H9 (cell line): ENCODE measurements around the gene TMEM250. TPM values are rescaled to one million over a fixed set of nuclear protein-coding genes. Genes with fewer than 3 reads are reported as not detected.

Experiments
- DNase-seq: peaks from one replicate; pipeline ENCODE4 v3.0.0-alpha.2; 2017
- H2AFZ ChIP-seq: one replicate; pipeline ENCODE4 v1.6.1; 2013; ENCODE audit warnings: mild to moderate bottlenecking, low read length, control low read depth, moderate library complexity
- H2AK5ac ChIP-seq: 2 replicates; pipeline ENCODE4 v1.6.1; 2013; ENCODE audit warnings: low read length, control low read depth, mixed read lengths; ENCODE audit not compliant: insufficient read length
- H2BK120ac ChIP-seq: one replicate; pipeline ENCODE4 v1.6.1; 2013; ENCODE audit warnings: low read depth, mild to moderate bottlenecking, low read length, control low read depth, inconsistent platforms; ENCODE audit not compliant: poor library complexity, severe bottlenecking
- H2BK12ac ChIP-seq: 2 replicates; pipeline ENCODE4 v1.6.1; 2013; ENCODE audit warnings: low read length, control low read depth, mixed read lengths, low read depth; ENCODE audit not compliant: insufficient read length
- H2BK15ac ChIP-seq: 2 replicates; pipeline ENCODE4 v1.6.1; 2013; ENCODE audit warnings: low read depth, low read length, control low read depth
- H2BK20ac ChIP-seq: one replicate; pipeline ENCODE4 v1.6.1; 2013; ENCODE audit warnings: low read depth, mild to moderate bottlenecking, low read length, control low read depth, inconsistent platforms; ENCODE audit not compliant: poor library complexity, severe bottlenecking
- H2BK5ac ChIP-seq: 2 replicates; pipeline ENCODE4 v1.6.1; 2013; ENCODE audit warnings: low read length, control low read depth, mixed read lengths; ENCODE audit not compliant: insufficient read length
- H3K14ac ChIP-seq: 2 replicates; pipeline ENCODE4 v1.6.1; 2013; ENCODE audit warnings: low read length, control low read depth; ENCODE audit not compliant: insufficient read depth
- H3K18ac ChIP-seq: 2 replicates; pipeline ENCODE4 v1.6.1; 2013; ENCODE audit warnings: low read depth, mild to moderate bottlenecking, mixed read lengths, low read length, control low read depth; ENCODE audit not compliant: insufficient read length
- H3K23ac ChIP-seq: 2 replicates; pipeline ENCODE4 v1.6.1; 2013; ENCODE audit warnings: low read length, control low read depth, mixed read lengths, low read depth; ENCODE audit not compliant: insufficient read length
- H3K23me2 ChIP-seq: 2 replicates; pipeline ENCODE4 v1.6.1; 2013; ENCODE audit warnings: low read depth, mild to moderate bottlenecking, mixed read lengths, low read length, control low read depth; ENCODE audit not compliant: insufficient read length, poor library complexity, severe bottlenecking
- H3K27ac ChIP-seq: 2 replicates; pipeline ENCODE4 v1.5.1; 2013; ENCODE audit warnings: low read length, control low read depth, mixed read lengths, low read depth; ENCODE audit not compliant: insufficient read length
- H3K27me3 ChIP-seq: 2 replicates; pipeline ENCODE4 v1.6.1; 2013; ENCODE audit warnings: low read length, control low read depth, inconsistent platforms; ENCODE audit not compliant: insufficient read depth
- H3K4ac ChIP-seq: 2 replicates; pipeline ENCODE4 v1.6.1; 2013; ENCODE audit warnings: low read depth, mild to moderate bottlenecking, control low read depth, inconsistent platforms, low read length, moderate library complexity
- H3K4me1 ChIP-seq: 2 replicates; pipeline ENCODE4 v1.6.1; 2013; ENCODE audit warnings: low read length, control low read depth, inconsistent platforms; ENCODE audit not compliant: insufficient read depth
- H3K4me2 ChIP-seq: 2 replicates; pipeline ENCODE4 v1.6.1; 2013; ENCODE audit warnings: low read length, control low read depth, mixed read lengths; ENCODE audit not compliant: insufficient read length, insufficient read depth
- H3K56ac ChIP-seq: 2 replicates; pipeline ENCODE4 v1.6.1; 2013; ENCODE audit warnings: low read depth, mild to moderate bottlenecking, mixed read lengths, low read length, control low read depth; ENCODE audit not compliant: insufficient read length
- H3K79me1 ChIP-seq: 2 replicates; pipeline ENCODE4 v1.6.1; 2013; ENCODE audit warnings: low read depth, mild to moderate bottlenecking, moderate library complexity, low read length, control low read depth, inconsistent platforms; ENCODE audit not compliant: insufficient read depth, poor library complexity, severe bottlenecking
- H3K79me2 ChIP-seq: 2 replicates; pipeline ENCODE4 v1.6.1; 2013; ENCODE audit warnings: low read length, control low read depth, inconsistent platforms; ENCODE audit not compliant: insufficient read depth
- H3K9ac ChIP-seq: 2 replicates; pipeline ENCODE4 v1.6.1; 2013; ENCODE audit warnings: low read length, control low read depth, mixed read lengths; ENCODE audit not compliant: insufficient read length; ENCODE audit errors: extremely low read depth
- H3K9me3 ChIP-seq: one replicate; pipeline ENCODE4 v1.6.1; 2013; ENCODE audit warnings: low read depth, low read length, inconsistent platforms; ENCODE audit not compliant: control insufficient read depth
- H3T11ph ChIP-seq: one replicate; pipeline ENCODE4 v1.6.1; 2013; ENCODE audit warnings: mild to moderate bottlenecking, low read length, control low read depth, inconsistent platforms
- H4K20me1 ChIP-seq: one replicate; pipeline ENCODE4 v1.6.1; 2013; ENCODE audit not compliant: control insufficient read depth, insufficient read length, insufficient read depth
- H4K5ac ChIP-seq: 2 replicates; pipeline ENCODE4 v1.6.1; 2013; ENCODE audit warnings: low read depth, mild to moderate bottlenecking, mixed read lengths, low read length, control low read depth; ENCODE audit not compliant: insufficient read length
- H4K8ac ChIP-seq: replicated peaks from 2 replicates; pipeline ENCODE4 v1.6.1; 2013; ENCODE audit warnings: low read length, control low read depth, mixed read lengths, low read depth; ENCODE audit not compliant: insufficient read length
- H4K91ac ChIP-seq: 2 replicates; pipeline ENCODE4 v1.6.1; 2013; ENCODE audit warnings: low read depth, mild to moderate bottlenecking, moderate library complexity, mixed read lengths, low read length, control low read depth; ENCODE audit not compliant: insufficient read length
- H3K27ac Mint-ChIP-seq, 3 experiments: 2 replicates in 2 of 3; 3 replicates in 1 of 3; pipeline ENCODE4 v1.8.0; 2020 to 2021; ENCODE audit warnings: mixed read lengths in 3 of 3, mild to moderate bottlenecking in 1 of 3, moderate library complexity in 1 of 3
- H3K27me3 Mint-ChIP-seq: 2 replicates; pipeline ENCODE4 v1.8.0; 2021; ENCODE audit warnings: low read depth, mild to moderate bottlenecking, moderate library complexity, mixed read lengths
- H3K36me3 Mint-ChIP-seq, 3 experiments: 2 replicates in 2 of 3; 3 replicates in 1 of 3; pipeline ENCODE4 v1.8.0; 2020 to 2021; ENCODE audit warnings: low read depth in 3 of 3, mixed read lengths in 3 of 3; ENCODE audit not compliant: insufficient read depth in 1 of 3
- H3K4me1 Mint-ChIP-seq, 2 experiments: 2 replicates each; pipeline ENCODE4 v1.8.0; 2020; ENCODE audit warnings: mixed read lengths in 2 of 2
- H3K4me3 Mint-ChIP-seq, 2 experiments: 2 replicates in 1 of 2; 3 replicates in 1 of 2; pipeline ENCODE4 v1.8.0; 2020 to 2021; ENCODE audit warnings: mild to moderate bottlenecking in 2 of 2, mixed read lengths in 2 of 2, moderate library complexity in 1 of 2
- H3K9me3 Mint-ChIP-seq, 2 experiments: 2 replicates in 1 of 2; 3 replicates in 1 of 2; pipeline ENCODE4 v1.8.0; 2020; ENCODE audit warnings: mild to moderate bottlenecking in 2 of 2, mixed read lengths in 2 of 2, moderate library complexity in 1 of 2
- WGBS: extraction: QIAGEN DNeasy Blood & Tissue Kit; methylation state at CpG from one replicate; pipeline ENCODE4 v1.1.7; 2013; ENCODE audit warnings: missing lambda C conversion rate, low lambda C conversion rate, mixed read lengths; ENCODE audit not compliant: insufficient read length; ENCODE audit errors: extremely low coverage; 5-methylcytosine and 5-hydroxymethylcytosine counted together
- total RNA-seq: library from RNA; stranded (reverse); gene quantifications from 2 replicates; pipeline ENCODE4 v1.2.1, GENCODE V29; 2021
- TF ChIP-seq, protein P1 (sequence below): fragments of 200-600 bp; sonication (generic); conservative IDR thresholded peaks from 3 replicates; pipeline ENCODE4 v1.8.0; 2021; ENCODE audit warnings: antibody characterized with exemption, mild to moderate bottlenecking

TMEM250 gene
- total RNA-seq, 1 experiment from 2014 or later = 48.1 TPM

DNA sequence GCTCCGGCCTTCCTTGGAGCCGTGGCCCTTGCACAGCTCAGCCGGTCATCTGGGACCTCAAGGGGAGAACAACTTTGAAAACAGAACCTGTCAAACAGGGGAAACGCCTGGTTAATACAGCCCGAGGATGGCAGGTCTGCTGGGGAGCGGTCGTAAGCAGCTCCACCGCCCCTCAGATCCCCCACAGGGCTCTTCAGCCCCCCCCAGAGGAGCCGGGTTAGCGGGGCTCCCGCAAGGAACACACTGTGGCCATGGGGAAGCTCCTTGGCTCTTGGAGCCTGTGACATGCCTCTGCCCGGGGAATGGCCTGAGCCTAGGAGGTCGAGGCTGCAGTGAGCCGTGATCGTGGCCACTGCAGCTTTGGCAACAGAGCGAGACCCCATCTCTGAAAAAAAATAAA, 6.8 kb downstream of the TMEM250 start:
- no peaks in the 10 kb centered on the region for H3K27me3 ChIP-seq
- H4K5ac ChIP-seq = no peak overlapping the region
- no peak overlapping the region for H3K27ac ChIP-seq
- no peak overlapping the region for H2AFZ ChIP-seq
- Mint-ChIP-seq H3K4me1 (peaks cover 26 to 32% of the 10 kb centered on the region in 2 experiments), H3K4me3 (no peak overlapping the region), H3K27me3 (no peaks in the 10 kb centered on the region), H3K27ac (no peak overlapping the region; a peak in 1 of 7 replicates), H3K9me3 (no peaks in the 10 kb centered on the region), H3K36me3 (peaks cover 1 to 18% (median 17%) of the 10 kb centered on the region in 3 experiments; a peak in 5 of 7 replicates)
- no peak overlapping the region for H3K56ac ChIP-seq
- H2BK20ac ChIP-seq = no peak overlapping the region
- H4K8ac ChIP-seq = no peak overlapping the region
- TF ChIP-seq, protein P1, sequence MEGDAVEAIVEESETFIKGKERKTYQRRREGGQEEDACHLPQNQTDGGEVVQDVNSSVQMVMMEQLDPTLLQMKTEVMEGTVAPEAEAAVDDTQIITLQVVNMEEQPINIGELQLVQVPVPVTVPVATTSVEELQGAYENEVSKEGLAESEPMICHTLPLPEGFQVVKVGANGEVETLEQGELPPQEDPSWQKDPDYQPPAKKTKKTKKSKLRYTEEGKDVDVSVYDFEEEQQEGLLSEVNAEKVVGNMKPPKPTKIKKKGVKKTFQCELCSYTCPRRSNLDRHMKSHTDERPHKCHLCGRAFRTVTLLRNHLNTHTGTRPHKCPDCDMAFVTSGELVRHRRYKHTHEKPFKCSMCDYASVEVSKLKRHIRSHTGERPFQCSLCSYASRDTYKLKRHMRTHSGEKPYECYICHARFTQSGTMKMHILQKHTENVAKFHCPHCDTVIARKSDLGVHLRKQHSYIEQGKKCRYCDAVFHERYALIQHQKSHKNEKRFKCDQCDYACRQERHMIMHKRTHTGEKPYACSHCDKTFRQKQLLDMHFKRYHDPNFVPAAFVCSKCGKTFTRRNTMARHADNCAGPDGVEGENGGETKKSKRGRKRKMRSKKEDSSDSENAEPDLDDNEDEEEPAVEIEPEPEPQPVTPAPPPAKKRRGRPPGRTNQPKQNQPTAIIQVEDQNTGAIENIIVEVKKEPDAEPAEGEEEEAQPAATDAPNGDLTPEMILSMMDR = no peak
- no peak overlapping the region for H3K4ac ChIP-seq
- no peaks in the 10 kb centered on the region for H3K79me2 ChIP-seq
- H3K14ac ChIP-seq = no peak overlapping the region
- DNase-seq = peak; percentile 36
- no peak overlapping the region for H2AK5ac ChIP-seq
- no peak overlapping the region for H2BK15ac ChIP-seq
- H3K4me2 ChIP-seq = no peak overlapping the region
- H3K18ac ChIP-seq = no peak overlapping the region
- no peak overlapping the region for H2BK5ac ChIP-seq
- no peak overlapping the region for H4K91ac ChIP-seq
- H3K23me2 ChIP-seq = no peaks in the 10 kb centered on the region
- no peaks in the 10 kb centered on the region for H3K79me1 ChIP-seq
- no peaks in the 10 kb centered on the region for H4K20me1 ChIP-seq
- WGBS = no CpG with 5 or more reads among the region's 16 CpGs
- H3K4me1 ChIP-seq = no peaks in the 10 kb centered on the region; the same call in 1 of the 2 replicates
- no peak overlapping the region for H3K9ac ChIP-seq
- H2BK12ac ChIP-seq = no peak overlapping the region
- no peak overlapping the region for H2BK120ac ChIP-seq
- H3K9me3 ChIP-seq = no peaks in the 10 kb centered on the region
- no peak overlapping the region for H3K23ac ChIP-seq
- H3T11ph ChIP-seq = no peak overlapping the region
